AG09319 (cell line): ENCODE results near the gene TRMT11.
"Not testable (repeated sequence)": the region's sequence is repeated elsewhere in the genome, so short reads cannot be mapped to it uniquely, and the experiment has no call there.

Source experiments
- DNase-seq: peaks from one replicate; pipeline ENCODE4 v3.0.0-alpha.2; 2010; ENCODE audit warnings: low read depth; ENCODE audit errors: extremely low read depth
- CTCF ChIP-seq: IDR thresholded peaks from 2 replicates; pipeline ENCODE4 v1.5.1; 2011; ENCODE audit warnings: low read depth, mild to moderate bottlenecking, inconsistent platforms, low read length, moderate library complexity

Gene TRMT11

GRCh38 chr6:125970760-125971159 is 15.6 kb upstream of the TRMT11 start:
- DNase-seq = no peak
- no peak for TF ChIP-seq CTCF

GRCh38 chr6:125972478-125972877 is 13.9 kb upstream of the TRMT11 start:
- DNase-seq = not testable (repeated sequence)

- peak; percentile 49 for TF ChIP-seq CTCF
- no peak for DNase-seq
Measured at GRCh38 chr6:125974214-125974866, 12.0 kb upstream of the TRMT11 start.

GRCh38 chr6:125979101-125979500 is 7.2 kb upstream of the TRMT11 start:
- TF ChIP-seq CTCF = no peak

GRCh38 chr6:125981571-125982185 is 4.7 kb upstream of the TRMT11 start:
- TF ChIP-seq CTCF = no peak
- no peak for DNase-seq

More at GRCh38 chr6:125979101-125979500, 7.2 kb upstream of the TRMT11 start:
- no peak for DNase-seq

- peak; percentile 56 for DNase-seq
- TF ChIP-seq CTCF = no peak
Measured at GRCh38 chr6:125983246-125983945, 2.9 kb upstream of the TRMT11 start.

- TF ChIP-seq CTCF = no peak
- no peak for DNase-seq
Measured at GRCh38 chr6:125984311-125984710, 2.0 kb upstream of the TRMT11 start.
